Astrocyte (in vitro differentiated cells and primary cell): ENCODE measurements around the gene ARG2.

Experiments
- EZH2 ChIP-seq: IDR thresholded peaks from 2 replicates; pipeline ENCODE4 v1.6.1; 2012; ENCODE audit warnings: mild to moderate bottlenecking, low read length, inconsistent platforms; ENCODE audit not compliant: insufficient read depth
- TF ChIP-seq, protein P1 (sequence below): IDR thresholded peaks from 2 replicates; pipeline ENCODE4 v1.5.1; 2011; ENCODE audit warnings: low read depth, mild to moderate bottlenecking, inconsistent platforms, low read length, moderate library complexity; ENCODE audit not compliant: insufficient read depth

GRCh38 chr14:67573228-67574010 is 46.3 kb upstream of the ARG2 start:
- TF ChIP-seq, protein P1, sequence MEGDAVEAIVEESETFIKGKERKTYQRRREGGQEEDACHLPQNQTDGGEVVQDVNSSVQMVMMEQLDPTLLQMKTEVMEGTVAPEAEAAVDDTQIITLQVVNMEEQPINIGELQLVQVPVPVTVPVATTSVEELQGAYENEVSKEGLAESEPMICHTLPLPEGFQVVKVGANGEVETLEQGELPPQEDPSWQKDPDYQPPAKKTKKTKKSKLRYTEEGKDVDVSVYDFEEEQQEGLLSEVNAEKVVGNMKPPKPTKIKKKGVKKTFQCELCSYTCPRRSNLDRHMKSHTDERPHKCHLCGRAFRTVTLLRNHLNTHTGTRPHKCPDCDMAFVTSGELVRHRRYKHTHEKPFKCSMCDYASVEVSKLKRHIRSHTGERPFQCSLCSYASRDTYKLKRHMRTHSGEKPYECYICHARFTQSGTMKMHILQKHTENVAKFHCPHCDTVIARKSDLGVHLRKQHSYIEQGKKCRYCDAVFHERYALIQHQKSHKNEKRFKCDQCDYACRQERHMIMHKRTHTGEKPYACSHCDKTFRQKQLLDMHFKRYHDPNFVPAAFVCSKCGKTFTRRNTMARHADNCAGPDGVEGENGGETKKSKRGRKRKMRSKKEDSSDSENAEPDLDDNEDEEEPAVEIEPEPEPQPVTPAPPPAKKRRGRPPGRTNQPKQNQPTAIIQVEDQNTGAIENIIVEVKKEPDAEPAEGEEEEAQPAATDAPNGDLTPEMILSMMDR = no peak
- TF ChIP-seq EZH2 = no peak
